CD8-positive, alpha-beta memory T cell (primary cell): ENCODE measurements around the gene DSCAML1. TPM values are rescaled to one million over a fixed set of nuclear protein-coding genes. Genes with fewer than 3 reads are reported as not detected.

Experiments
- CTCF ChIA-PET: fragments of 350-600 bp; sonication (Branson Sonifier 250); formaldehyde crosslinking; loops from one replicate; lab custom pipeline; 2021; ENCODE audit warnings: antibody characterized with exemption; lab: Charles Lee
- POLR2A ChIA-PET: fragments of 350-600 bp; sonication (Branson Sonifier 250); formaldehyde crosslinking; loops from one replicate; lab custom pipeline; 2021; ENCODE audit warnings: antibody characterized with exemption; lab: Charles Lee
- DNase-seq, 5 donors: peaks; one replicate each; pipeline versions ENCODE4 v3.0.0 to v3.0.0-alpha.2; 2020 to 2022; ENCODE audit warnings: mixed read lengths in 1 of 5
- H3K27ac ChIP-seq: one replicate; pipeline ENCODE4 v1.7.0; 2013; ENCODE audit warnings: low read depth, mild to moderate bottlenecking, low read length, moderate library complexity
- H3K27me3 ChIP-seq: 2 replicates; pipeline ENCODE4 v1.7.0; 2013; ENCODE audit warnings: low read length, mild to moderate bottlenecking; ENCODE audit not compliant: insufficient read depth, poor library complexity, severe bottlenecking
- H3K36me3 ChIP-seq: 2 replicates; pipeline ENCODE4 v1.7.0; 2013; ENCODE audit warnings: mild to moderate bottlenecking, low read length, moderate library complexity; ENCODE audit not compliant: insufficient read depth
- H3K4me1 ChIP-seq: 2 replicates; pipeline ENCODE4 v1.7.0; 2013; ENCODE audit warnings: mild to moderate bottlenecking, low read length, moderate library complexity; ENCODE audit not compliant: insufficient read depth
- H3K4me3 ChIP-seq: 2 replicates; pipeline ENCODE4 v1.7.0; 2013; ENCODE audit warnings: mild to moderate bottlenecking, low read length
- H3K9me3 ChIP-seq: 2 replicates; pipeline ENCODE4 v1.7.0; 2013; ENCODE audit warnings: mild to moderate bottlenecking, low read length
- H3K27ac Mint-ChIP-seq, 8 donors: one replicate each; pipeline ENCODE4 v1.8.0; 2020 to 2021; ENCODE audit warnings: mixed read lengths in 8 of 8, mild to moderate bottlenecking in 6 of 8, inconsistent platforms in 3 of 8, moderate library complexity in 3 of 8
- H3K27me3 Mint-ChIP-seq, 2 donors: one replicate each; pipeline ENCODE4 v1.8.0; 2020 to 2021; ENCODE audit warnings: mixed read lengths in 2 of 2, mild to moderate bottlenecking in 1 of 2, moderate library complexity in 1 of 2
- H3K36me3 Mint-ChIP-seq, 3 donors: one replicate each; pipeline ENCODE4 v1.8.0; 2020 to 2021; ENCODE audit warnings: mixed read lengths in 3 of 3, inconsistent platforms in 1 of 3, mild to moderate bottlenecking in 1 of 3
- H3K4me1 Mint-ChIP-seq, 3 donors: one replicate each; pipeline ENCODE4 v1.8.0; 2020 to 2021; ENCODE audit warnings: mixed read lengths in 3 of 3, inconsistent platforms in 1 of 3, mild to moderate bottlenecking in 1 of 3
- H3K4me3 Mint-ChIP-seq, 7 donors: one replicate each; pipeline ENCODE4 v1.8.0; 2020 to 2021; ENCODE audit warnings: mixed read lengths in 7 of 7, mild to moderate bottlenecking in 6 of 7, moderate library complexity in 4 of 7, inconsistent platforms in 2 of 7
- H3K9me3 Mint-ChIP-seq, 5 donors: one replicate each; pipeline ENCODE4 v1.8.0; 2020 to 2022; ENCODE audit warnings: mixed read lengths in 5 of 5, mild to moderate bottlenecking in 3 of 5, moderate library complexity in 2 of 5, inconsistent platforms in 1 of 5
- polyA plus RNA-seq: library from polyadenylated mRNA; unstranded; fragments of 300-500 nt; fragmentation: Illumina TruSeq; gene quantifications from one replicate; pipeline ENCODE4 v1.2.3, GENCODE V29; 2021
- total RNA-seq, 2 experiments: library from RNA; stranded (reverse); gene quantifications; one replicate each; pipeline ENCODE4 v1.2.3, GENCODE V29; 2021

The DSCAML1 gene
- total and polyA plus RNA-seq, 3 experiments from 2014 or later, result 0.48 to 0.91 TPM; not detected in 1

DNA sequence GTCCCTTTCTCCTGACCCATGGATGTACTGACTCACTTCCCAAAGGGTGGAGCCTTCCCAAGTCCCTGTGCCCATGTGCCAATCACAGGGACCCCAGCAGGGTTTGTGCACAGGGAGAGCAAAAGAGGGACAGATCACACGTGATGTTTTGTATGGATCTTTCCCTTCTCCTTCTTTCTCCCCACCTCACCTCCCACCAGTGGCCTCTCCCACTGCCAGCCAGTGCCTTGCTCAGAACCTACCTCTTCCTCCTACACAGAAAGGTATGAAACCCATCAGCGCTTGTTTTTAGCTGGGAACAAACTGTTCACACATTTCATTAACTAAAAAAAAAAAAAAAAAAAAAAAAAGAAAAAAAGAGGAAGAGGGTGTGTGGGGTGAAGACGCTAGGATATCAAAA is 112.9 kb downstream of the DSCAML1 start:
- no peaks in the 10 kb centered on the region for H3K36me3 Mint-ChIP-seq
- no peaks in the 10 kb centered on the region for H3K36me3 ChIP-seq
- ChIA-PET POLR2A (no interaction called here), CTCF (no interaction called here)
- no peak overlapping the region for H3K4me3 Mint-ChIP-seq
- H3K4me1 Mint-ChIP-seq, result no peaks in the 10 kb centered on the region
- no peaks in the 10 kb centered on the region for H3K9me3 Mint-ChIP-seq
- H3K9me3 ChIP-seq, result no peaks in the 10 kb centered on the region
- no peak for DNase-seq
- peaks cover 3 to 13% of the 10 kb centered on the region in 2 donors for H3K27me3 Mint-ChIP-seq
- no peaks in the 10 kb centered on the region for H3K27me3 ChIP-seq
- H3K4me3 ChIP-seq, result no peak overlapping the region
- H3K27ac Mint-ChIP-seq, result no peak overlapping the region
- H3K4me1 ChIP-seq, result no peaks in the 10 kb centered on the region
- no peak overlapping the region for H3K27ac ChIP-seq

GRCh38 chr11:117681438-117681837 is 115.6 kb downstream of the DSCAML1 start:
- ChIA-PET POLR2A (no interaction called here), CTCF (no interaction called here)
- Mint-ChIP-seq H3K4me1 (peaks cover 0 to under 1% (median 0%) of the 10 kb centered on the region in 3 donors), H3K27me3 (peaks cover 0 to 7% of the 10 kb centered on the region in 2 donors), H3K9me3 (no peaks in the 10 kb centered on the region), H3K4me3 (no peak overlapping the region), H3K27ac (no peak overlapping the region), H3K36me3 (no peaks in the 10 kb centered on the region)
- H3K36me3 ChIP-seq, result no peaks in the 10 kb centered on the region
- H3K27me3 ChIP-seq, result no peaks in the 10 kb centered on the region
- DNase-seq, result no peak
- H3K27ac ChIP-seq, result no peak overlapping the region
- no peaks in the 10 kb centered on the region for H3K4me1 ChIP-seq
- H3K9me3 ChIP-seq, result no peaks in the 10 kb centered on the region
- no peak overlapping the region for H3K4me3 ChIP-seq

DNA sequence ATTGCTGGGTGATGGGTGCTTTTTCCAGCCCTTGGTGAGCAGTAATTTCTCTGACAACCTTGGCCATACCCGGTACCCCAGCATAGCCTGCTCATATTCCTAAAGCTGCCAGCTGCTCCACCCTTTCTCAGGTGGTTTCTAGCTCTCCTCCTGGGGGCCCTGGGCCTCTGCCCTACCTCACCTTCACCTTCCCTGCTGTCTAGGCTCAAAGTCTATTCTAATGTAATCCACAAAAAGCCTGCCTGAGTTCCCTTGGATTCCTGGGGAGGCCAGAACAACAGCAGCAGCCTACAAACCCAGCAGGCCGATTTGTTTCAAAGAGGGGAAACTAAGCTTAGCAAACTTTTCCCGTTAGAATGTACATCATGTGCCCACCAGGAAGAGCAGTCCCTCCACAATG is 117.6 kb downstream of the DSCAML1 start:
- Histone ChIP-seq H3K4me3 (no peak overlapping the region), H3K36me3 (no peaks in the 10 kb centered on the region), H3K27ac (no peak overlapping the region), H3K27me3 (peaks cover 7% of the 10 kb centered on the region), H3K9me3 (no peaks in the 10 kb centered on the region), H3K4me1 (no peaks in the 10 kb centered on the region)
- CTCF ChIA-PET, result no interaction called here
- peaks cover 0 to 1% (median 0%) of the 10 kb centered on the region in 3 donors for H3K36me3 Mint-ChIP-seq
- POLR2A ChIA-PET, result no interaction called here
- no peaks in the 10 kb centered on the region for H3K9me3 Mint-ChIP-seq
- peaks cover 2 to 8% (median 6%) of the 10 kb centered on the region in 3 donors for H3K4me1 Mint-ChIP-seq
- no peak overlapping the region for H3K27ac Mint-ChIP-seq
- DNase-seq, result no peak
- H3K27me3 Mint-ChIP-seq, result peaks cover 6 to 7% of the 10 kb centered on the region in 2 donors
- H3K4me3 Mint-ChIP-seq, result no peak overlapping the region

GRCh38 chr11:117678658-117679406 is 118.2 kb downstream of the DSCAML1 start:
- Histone ChIP-seq H3K27ac (no peak overlapping the region), H3K27me3 (peaks cover 9% of the 10 kb centered on the region), H3K9me3 (no peaks in the 10 kb centered on the region), H3K36me3 (no peaks in the 10 kb centered on the region), H3K4me1 (no peaks in the 10 kb centered on the region), H3K4me3 (no peak overlapping the region)
- DNase-seq, result no peak
- Mint-ChIP-seq H3K4me3 (no peak overlapping the region), H3K9me3 (no peaks in the 10 kb centered on the region), H3K36me3 (peaks cover 0 to 1% (median 0%) of the 10 kb centered on the region in 3 donors), H3K4me1 (peaks cover 2 to 8% (median 6%) of the 10 kb centered on the region in 3 donors), H3K27ac (no peak overlapping the region), H3K27me3 (peaks cover 6 to 11% of the 10 kb centered on the region in 2 donors)
- ChIA-PET CTCF (no interaction called here), POLR2A (no interaction called here)

- DNase-seq, result no peak
- no peaks in the 10 kb centered on the region for H3K36me3 ChIP-seq
- H3K4me3 ChIP-seq, result no peak overlapping the region
- H3K27ac ChIP-seq, result no peak overlapping the region
- Mint-ChIP-seq H3K36me3 (peaks cover 0 to 1% (median 0%) of the 10 kb centered on the region in 3 donors), H3K9me3 (no peaks in the 10 kb centered on the region), H3K4me3 (no peak overlapping the region), H3K27ac (no peak overlapping the region), H3K4me1 (peaks cover 2 to 8% (median 6%) of the 10 kb centered on the region in 3 donors), H3K27me3 (peaks cover 6 to 11% of the 10 kb centered on the region in 2 donors)
- H3K4me1 ChIP-seq, result no peaks in the 10 kb centered on the region
- no peaks in the 10 kb centered on the region for H3K9me3 ChIP-seq
- ChIA-PET POLR2A (no interaction called here), CTCF (no interaction called here)
- H3K27me3 ChIP-seq, result peaks cover 9% of the 10 kb centered on the region
These were observed 119.2 kb downstream of the DSCAML1 start for GRCh38 chr11:117677729-117678310.

- Histone ChIP-seq H3K36me3 (no peaks in the 10 kb centered on the region), H3K4me3 (no peak overlapping the region), H3K27ac (no peak overlapping the region), H3K9me3 (no peaks in the 10 kb centered on the region), H3K4me1 (no peaks in the 10 kb centered on the region), H3K27me3 (peaks cover 9% of the 10 kb centered on the region)
- CTCF ChIA-PET, result no interaction called here
- DNase-seq, result no peak
- Mint-ChIP-seq H3K4me1 (peaks cover 2 to 8% (median 6%) of the 10 kb centered on the region in 3 donors), H3K9me3 (no peaks in the 10 kb centered on the region), H3K4me3 (no peak overlapping the region), H3K36me3 (peaks cover 0 to 1% (median 0%) of the 10 kb centered on the region in 3 donors), H3K27me3 (peaks cover 2 to 11% of the 10 kb centered on the region in 2 donors), H3K27ac (no peak overlapping the region)
- POLR2A ChIA-PET, result interaction anchor here (0.5 kb wide), 1 partner anchor 1128 kb away, joined by 5 read pairs; no protein-coding TSS in a partner anchor
These were observed 120.5 kb downstream of the DSCAML1 start for GRCh38 chr11:117676501-117676900.

DNA sequence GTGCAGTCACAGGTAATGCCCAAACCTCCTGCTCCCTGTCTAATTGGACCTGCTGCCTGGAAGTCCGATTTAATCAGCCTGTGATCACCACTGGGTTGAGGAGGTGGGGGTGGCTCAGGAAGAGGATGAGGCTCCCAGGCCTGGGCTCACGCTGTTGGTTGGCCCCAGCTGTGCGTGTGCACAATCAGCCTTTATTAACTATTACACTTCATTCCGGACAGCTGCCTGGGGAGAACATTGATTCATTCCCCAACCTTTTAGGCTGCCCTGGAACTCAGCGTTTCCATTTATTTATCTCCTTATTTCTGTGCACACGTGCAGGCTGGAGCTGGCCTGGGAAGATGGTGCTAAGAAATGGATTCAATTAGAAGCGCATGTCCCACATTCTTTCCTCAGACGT is 123.4 kb downstream of the DSCAML1 start:
- ChIA-PET POLR2A (no interaction called here), CTCF (no interaction called here)
- peaks cover 9% of the 10 kb centered on the region for H3K27me3 ChIP-seq
- H3K27ac Mint-ChIP-seq, result no peak overlapping the region
- H3K27me3 Mint-ChIP-seq, result peaks cover 2 to 14% of the 10 kb centered on the region in 2 donors
- no peak overlapping the region for H3K4me3 Mint-ChIP-seq
- no peaks in the 10 kb centered on the region for H3K9me3 ChIP-seq
- H3K36me3 Mint-ChIP-seq, result peaks cover 0 to 1% (median 0%) of the 10 kb centered on the region in 3 donors
- H3K4me1 Mint-ChIP-seq, result peaks cover 2 to 8% (median 6%) of the 10 kb centered on the region in 3 donors
- H3K4me3 ChIP-seq, result no peak overlapping the region
- no peak for DNase-seq
- H3K27ac ChIP-seq, result no peak overlapping the region
- no peaks in the 10 kb centered on the region for H3K4me1 ChIP-seq
- no peaks in the 10 kb centered on the region for H3K9me3 Mint-ChIP-seq
- H3K36me3 ChIP-seq, result no peaks in the 10 kb centered on the region

DNA sequence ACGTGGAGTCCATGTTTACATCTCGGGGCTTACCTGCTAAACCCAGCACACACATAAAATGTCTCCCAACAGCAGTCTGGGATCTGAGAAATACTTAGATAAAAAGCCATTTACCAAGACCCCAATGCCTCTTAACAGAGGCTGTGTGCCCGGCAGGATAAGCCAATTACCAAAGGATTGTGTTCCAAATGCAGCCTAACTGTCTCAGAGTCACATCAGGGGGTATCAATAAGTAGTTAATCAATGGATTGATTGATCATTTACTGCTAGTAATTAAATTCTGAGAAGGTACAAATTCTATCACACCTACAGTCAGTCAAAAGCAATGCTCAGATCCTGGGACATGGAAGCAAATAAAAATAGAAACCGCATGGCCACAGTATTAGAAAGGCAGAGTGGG is 125.6 kb downstream of the DSCAML1 start:
- no peak for DNase-seq
- Mint-ChIP-seq H3K4me1 (peaks cover 1 to 7% (median 6%) of the 10 kb centered on the region in 3 donors), H3K9me3 (no peaks in the 10 kb centered on the region), H3K27ac (no peak overlapping the region), H3K36me3 (peaks cover 0 to 1% (median 0%) of the 10 kb centered on the region in 3 donors), H3K27me3 (peaks cover 2 to 23% of the 10 kb centered on the region in 2 donors), H3K4me3 (no peak overlapping the region)
- ChIA-PET POLR2A (no interaction called here), CTCF (no interaction called here)
- no peaks in the 10 kb centered on the region for H3K36me3 ChIP-seq
- H3K9me3 ChIP-seq, result no peaks in the 10 kb centered on the region
- no peak overlapping the region for H3K27ac ChIP-seq
- H3K27me3 ChIP-seq, result peaks cover 9% of the 10 kb centered on the region
- no peaks in the 10 kb centered on the region for H3K4me1 ChIP-seq
- no peak overlapping the region for H3K4me3 ChIP-seq
